SK-N-SH (cell line): ENCODE data around the gene CDH23. TPM values are rescaled to one million over a fixed set of nuclear protein-coding genes. Genes with fewer than 3 reads are reported as not detected.

ENCODE experiments used
- CTCF ChIA-PET: fragments of 300-600, 350-600 bp; formaldehyde crosslinking; extraction: SDS; loops from one replicate; lab custom pipeline; 2021; lab: Yijun Ruan, JAX
- POLR2A ChIA-PET: fragments of 350-600 bp; sonication (Branson Sonifier 250); formaldehyde crosslinking; extraction: SDS; loops from one replicate; lab custom pipeline; 2020; ENCODE audit warnings: antibody characterized with exemption, inconsistent platforms; lab: Yijun Ruan, JAX
- DNase-seq: peaks from one replicate; pipeline ENCODE4 v3.0.0; 2012
- H2AFZ ChIP-seq: fragments of 200-600 bp; sonication (generic); 2 replicates; pipeline ENCODE4 v1.8.1; 2016; ENCODE audit warnings: antibody characterized with exemption, mild to moderate bottlenecking, low read depth
- H3F3A ChIP-seq: fragments of 200-600 bp; sonication (generic); replicated peaks from 2 replicates; pipeline ENCODE3; 2016; ENCODE audit warnings: antibody characterized with exemption, mild to moderate bottlenecking; ENCODE audit not compliant: insufficient read depth
- H3K27ac ChIP-seq, 2 experiments: fragments of 200-500 bp in 1 of 2; fragments of 200-600 bp in 1 of 2; sonication (Bioruptor generic) in 1 of 2; sonication (generic), shearing (Covaris generic) in 1 of 2; 2 replicates each; pipeline versions ENCODE4 v1.5.1 to v1.6.1; 2014 to 2016; ENCODE audit warnings: low read depth in 2 of 2, inconsistent platforms in 1 of 2, low read length in 1 of 2, mild to moderate bottlenecking in 1 of 2, mixed read lengths in 1 of 2
- H3K27me3 ChIP-seq: fragments of 200-600 bp; sonication (generic), shearing (Covaris generic); 2 replicates; pipeline ENCODE4 v1.6.1; 2016; ENCODE audit warnings: mixed run types; ENCODE audit not compliant: insufficient read depth
- H3K36me3 ChIP-seq, 2 experiments: fragments of 200-500 bp in 1 of 2; fragments of 200-600 bp in 1 of 2; sonication (Bioruptor generic) in 1 of 2; sonication (generic) in 1 of 2; replicated peaks in 1 of 2; 2 replicates each; pipeline versions ENCODE3 to v1.5.1; 2014 to 2016; ENCODE audit warnings: low read length in 1 of 2, mild to moderate bottlenecking in 1 of 2; ENCODE audit not compliant: insufficient read depth in 2 of 2, control insufficient read depth in 1 of 2
- H3K4me1 ChIP-seq, 2 experiments: fragments of 200-500 bp in 1 of 2; fragments of 200-600 bp in 1 of 2; sonication (Bioruptor generic) in 1 of 2; sonication (generic), shearing (Covaris generic) in 1 of 2; 2 replicates each; pipeline versions ENCODE4 v1.5.1 to v1.6.1; 2014 to 2016; ENCODE audit warnings: low read depth in 1 of 2, low read length in 1 of 2, mixed run types in 1 of 2; ENCODE audit not compliant: insufficient read depth in 2 of 2, control insufficient read depth in 1 of 2
- H3K4me2 ChIP-seq: fragments of 200-600 bp; sonication (generic), shearing (Covaris generic); 2 replicates; pipeline ENCODE4 v1.6.1; 2017; ENCODE audit warnings: mixed run types
- H3K4me3 ChIP-seq, 2 experiments: fragments of 200-500 bp in 1 of 2; fragments of 200-600 bp in 1 of 2; sonication (Bioruptor generic) in 1 of 2; sonication (generic), shearing (Covaris generic) in 1 of 2; 2 replicates each; pipeline versions ENCODE4 v1.5.1 to v1.8.1; 2014 to 2016; ENCODE audit warnings: low read depth in 2 of 2, inconsistent platforms in 1 of 2, low read length in 1 of 2, mild to moderate bottlenecking in 1 of 2, mixed read lengths in 1 of 2, moderate library complexity in 1 of 2
- H3K79me2 ChIP-seq: fragments of 200-600 bp; sonication (generic); 2 replicates; pipeline ENCODE4 v1.8.1; 2017; ENCODE audit warnings: mild to moderate bottlenecking; ENCODE audit not compliant: insufficient read depth
- H3K9ac ChIP-seq: fragments of 200-600 bp; sonication (generic); 2 replicates; pipeline ENCODE4 v1.6.1; 2017; ENCODE audit warnings: mixed run types
- H3K9me2 ChIP-seq: fragments of 200-600 bp; sonication (generic); 2 replicates; pipeline ENCODE4 v1.6.1; 2017; ENCODE audit warnings: mixed run types
- H3K9me3 ChIP-seq: fragments of 200-600 bp; sonication (generic); 2 replicates; pipeline ENCODE4 v1.6.1; 2017; ENCODE audit warnings: mixed run types, mild to moderate bottlenecking, moderate library complexity
- H4K20me1 ChIP-seq: fragments of 200-600 bp; sonication (generic); 2 replicates; pipeline ENCODE4 v1.6.1; 2017; ENCODE audit warnings: mild to moderate bottlenecking, mixed run types; ENCODE audit not compliant: insufficient read depth
- CHD2 ChIP-seq: fragments of 150-350 bp; IDR thresholded peaks from 2 replicates; pipeline ENCODE4 v1.6.1; 2018; ENCODE audit warnings: low read length; ENCODE audit not compliant: partially characterized antibody
- FOSL2 ChIP-seq: IDR thresholded peaks from 2 replicates; pipeline ENCODE4 v1.4.0; 2012; ENCODE audit warnings: low read depth, mild to moderate bottlenecking, moderate library complexity, borderline replicate concordance
- FOXM1 ChIP-seq: IDR thresholded peaks from 2 replicates; pipeline ENCODE4 v1.4.0; 2012; ENCODE audit warnings: low read depth, mild to moderate bottlenecking
- MEF2A ChIP-seq: IDR thresholded peaks from 2 replicates; pipeline ENCODE4 v1.4.0; 2012; ENCODE audit warnings: low read depth, borderline replicate concordance
- POLR2AphosphoS5 ChIP-seq: IDR thresholded peaks from 2 replicates; pipeline ENCODE4 v1.6.1; 2012; ENCODE audit warnings: low read depth, low read length
- RCOR1 ChIP-seq: fragments of 150-350 bp; IDR thresholded peaks from 2 replicates; pipeline ENCODE4 v1.6.1; 2017; ENCODE audit warnings: antibody characterized with exemption, low read length
- TEAD4 ChIP-seq: IDR thresholded peaks from 2 replicates; pipeline ENCODE4 v1.4.0; 2012; ENCODE audit warnings: mild to moderate bottlenecking, borderline replicate concordance; ENCODE audit not compliant: insufficient read depth
- WGBS: methylation state at CpG from one replicate; pipeline ENCODE4 v1.1.6; 2017; ENCODE audit warnings: low lambda C conversion rate; 5-methylcytosine and 5-hydroxymethylcytosine counted together
- polyA plus RNA-seq, 3 experiments: library from polyadenylated mRNA; depleted of rRNA; stranded (reverse); fragments of >200 nt; gene quantifications; 2 replicates each; pipeline ENCODE4 v1.2.3, GENCODE V29; 2012
- TF ChIP-seq, protein P1 (sequence below): IDR thresholded peaks from 2 replicates; pipeline ENCODE4 v1.6.1; 2012; ENCODE audit warnings: mild to moderate bottlenecking, low read depth, low read length, moderate library complexity

CDH23 gene
- polyA plus RNA-seq, 1 of the 3 experiments (the other 2 are of a cell fraction) = 0.03 TPM

- WGBS = 18% methylated on average over 3 of the region's 5 CpGs
These were observed 83.1 kb downstream of the CDH23 start for GRCh38 chr10:71479831-71480230.

DNA sequence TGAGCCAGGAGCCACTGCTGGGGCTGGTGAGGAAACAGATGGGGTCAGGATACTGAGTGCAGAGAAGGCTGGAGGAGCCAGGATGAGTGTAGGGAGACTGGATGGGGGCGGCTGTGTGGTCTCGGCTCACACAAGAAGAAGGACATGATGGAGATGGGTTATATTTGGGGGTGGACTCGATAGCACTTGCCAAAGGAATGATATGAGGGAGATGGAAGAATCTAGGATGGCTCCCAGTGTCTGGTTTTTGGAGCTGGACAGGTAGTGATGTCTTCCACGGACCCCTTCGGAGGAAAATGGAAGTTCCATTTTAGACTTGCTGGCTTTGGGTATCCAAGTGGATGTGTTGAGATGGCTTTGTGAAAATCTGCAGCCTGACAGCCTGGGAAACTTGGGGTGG, 83.9 kb downstream of the CDH23 start:
- POLR2A ChIA-PET = no interaction called here
- no peaks in the 10 kb centered on the region for H3K36me3 ChIP-seq
- H3K27me3 ChIP-seq = peaks cover 40% of the 10 kb centered on the region
- no peaks in the 10 kb centered on the region for H4K20me1 ChIP-seq
- no peak overlapping the region for H3K27ac ChIP-seq
- WGBS = 51% methylated on average over 5 of the region's 5 CpGs
- CTCF ChIA-PET = interaction anchor here (0.6 to 1.4 kb wide), 2 partner anchors 65 to 90 kb away, joined by 3 to 5 read pairs; no protein-coding TSS in a partner anchor
- H3F3A ChIP-seq = no peaks in the 10 kb centered on the region
- H2AFZ ChIP-seq = no peak overlapping the region
- H3K79me2 ChIP-seq = no peaks in the 10 kb centered on the region
- no peaks in the 10 kb centered on the region for H3K9me2 ChIP-seq
- no peak for DNase-seq
- H3K4me3 ChIP-seq = no peak overlapping the region
- no peak overlapping the region for H3K4me2 ChIP-seq
- H3K4me1 ChIP-seq = peaks cover 0 to under 1% of the 10 kb centered on the region in 2 experiments; a peak in 1 of 4 replicates
- H3K9ac ChIP-seq = no peak overlapping the region
- TF ChIP-seq RCOR1 (no peak), MEF2A (no peak)
- no peaks in the 10 kb centered on the region for H3K9me3 ChIP-seq

More at GRCh38 chr10:71479831-71480230, 83.1 kb downstream of the CDH23 start:
- Histone ChIP-seq H3K27ac (no peak overlapping the region), H3K79me2 (no peaks in the 10 kb centered on the region), H3K36me3 (no peaks in the 10 kb centered on the region)
- DNase-seq = no peak
- CTCF ChIA-PET = interaction anchor here (1.4 kb wide), 2 partner anchors 91 to 166 kb away, joined by 3 to 5 read pairs; no protein-coding TSS in a partner anchor
- TF ChIP-seq FOSL2 (no peak), TEAD4 (no peak), POLR2AphosphoS5 (no peak), CHD2 (no peak), FOXM1 (no peak)
- TF ChIP-seq, protein P1, sequence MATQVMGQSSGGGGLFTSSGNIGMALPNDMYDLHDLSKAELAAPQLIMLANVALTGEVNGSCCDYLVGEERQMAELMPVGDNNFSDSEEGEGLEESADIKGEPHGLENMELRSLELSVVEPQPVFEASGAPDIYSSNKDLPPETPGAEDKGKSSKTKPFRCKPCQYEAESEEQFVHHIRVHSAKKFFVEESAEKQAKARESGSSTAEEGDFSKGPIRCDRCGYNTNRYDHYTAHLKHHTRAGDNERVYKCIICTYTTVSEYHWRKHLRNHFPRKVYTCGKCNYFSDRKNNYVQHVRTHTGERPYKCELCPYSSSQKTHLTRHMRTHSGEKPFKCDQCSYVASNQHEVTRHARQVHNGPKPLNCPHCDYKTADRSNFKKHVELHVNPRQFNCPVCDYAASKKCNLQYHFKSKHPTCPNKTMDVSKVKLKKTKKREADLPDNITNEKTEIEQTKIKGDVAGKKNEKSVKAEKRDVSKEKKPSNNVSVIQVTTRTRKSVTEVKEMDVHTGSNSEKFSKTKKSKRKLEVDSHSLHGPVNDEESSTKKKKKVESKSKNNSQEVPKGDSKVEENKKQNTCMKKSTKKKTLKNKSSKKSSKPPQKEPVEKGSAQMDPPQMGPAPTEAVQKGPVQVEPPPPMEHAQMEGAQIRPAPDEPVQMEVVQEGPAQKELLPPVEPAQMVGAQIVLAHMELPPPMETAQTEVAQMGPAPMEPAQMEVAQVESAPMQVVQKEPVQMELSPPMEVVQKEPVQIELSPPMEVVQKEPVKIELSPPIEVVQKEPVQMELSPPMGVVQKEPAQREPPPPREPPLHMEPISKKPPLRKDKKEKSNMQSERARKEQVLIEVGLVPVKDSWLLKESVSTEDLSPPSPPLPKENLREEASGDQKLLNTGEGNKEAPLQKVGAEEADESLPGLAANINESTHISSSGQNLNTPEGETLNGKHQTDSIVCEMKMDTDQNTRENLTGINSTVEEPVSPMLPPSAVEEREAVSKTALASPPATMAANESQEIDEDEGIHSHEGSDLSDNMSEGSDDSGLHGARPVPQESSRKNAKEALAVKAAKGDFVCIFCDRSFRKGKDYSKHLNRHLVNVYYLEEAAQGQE = no peak
- TF ChIP-seq, all 33 proteins: peak for 0
- no peak overlapping the region for H2AFZ ChIP-seq
- H3F3A ChIP-seq = no peaks in the 10 kb centered on the region
- no peak overlapping the region for H3K4me2 ChIP-seq
- no peaks in the 10 kb centered on the region for H3K9me3 ChIP-seq
- no peak overlapping the region for H3K9ac ChIP-seq
- no peaks in the 10 kb centered on the region for H3K9me2 ChIP-seq
- POLR2A ChIA-PET = no interaction called here
- H3K27me3 ChIP-seq = peaks cover 43% of the 10 kb centered on the region
- peaks cover 0 to 4% of the 10 kb centered on the region in 2 experiments; a peak in 1 of 4 replicates for H3K4me1 ChIP-seq
- H3K4me3 ChIP-seq = no peak overlapping the region
- no peaks in the 10 kb centered on the region for H4K20me1 ChIP-seq
